Naive thymus-derived CD4-positive, alpha-beta T cell (primary cell): ENCODE measurements around the gene RGL4. TPM values are rescaled to one million over a fixed set of nuclear protein-coding genes. Genes with fewer than 3 reads are reported as not detected.
A peak's percentile ranks its signal among the peaks of the same experiment; 100 is the strongest.

Experiments
- ATAC-seq: fragments of 150-1000 bp; cut with Tn5 transposase; 2 replicates; pipeline ENCODE4 v1.10.0; 2021; ENCODE audit warnings: mild to moderate bottlenecking, moderate library complexity
- CTCF ChIA-PET: fragments of 350-600 bp; sonication (Branson Sonifier 250); formaldehyde crosslinking; loops from one replicate; lab custom pipeline; 2021; ENCODE audit warnings: antibody characterized with exemption; lab: Charles Lee
- POLR2A ChIA-PET: fragments of 350-600 bp; sonication (Branson Sonifier 250); formaldehyde crosslinking; loops from one replicate; lab custom pipeline; 2021; ENCODE audit warnings: antibody characterized with exemption, inconsistent platforms; lab: Charles Lee
- DNase-seq, 9 donors: peaks; one replicate each; pipeline versions ENCODE4 v3.0.0 to v3.0.0-alpha.2; 2020 to 2022; ENCODE audit warnings: mixed read lengths in 1 of 9
- H3K27ac ChIP-seq: one replicate; pipeline ENCODE4 v1.7.0; 2013; ENCODE audit warnings: mild to moderate bottlenecking, low read depth, low read length, moderate library complexity
- H3K27me3 ChIP-seq, 2 donors: one replicate each; pipeline ENCODE4 v1.7.0; 2013; ENCODE audit warnings: low read length in 2 of 2, mild to moderate bottlenecking in 2 of 2, moderate library complexity in 2 of 2; ENCODE audit not compliant: control insufficient read depth in 2 of 2, insufficient read depth in 2 of 2
- H3K36me3 ChIP-seq, 3 experiments: 1 replicate in 2 of 3; 2 replicates in 1 of 3; pipeline ENCODE4 v1.7.0; 2013; ENCODE audit warnings: low read length in 3 of 3, mild to moderate bottlenecking in 3 of 3, moderate library complexity in 1 of 3; ENCODE audit not compliant: insufficient read depth in 3 of 3, control insufficient read depth in 2 of 3
- H3K4me1 ChIP-seq, 2 donors: one replicate each; pipeline ENCODE4 v1.7.0; 2013; ENCODE audit warnings: low read length in 2 of 2, mild to moderate bottlenecking in 2 of 2, moderate library complexity in 1 of 2; ENCODE audit not compliant: control insufficient read depth in 2 of 2, insufficient read depth in 2 of 2
- H3K4me3 ChIP-seq: 2 replicates; pipeline ENCODE4 v1.7.0; 2013; ENCODE audit warnings: mild to moderate bottlenecking, low read length
- H3K9me3 ChIP-seq, 3 experiments: 1 replicate in 2 of 3; 2 replicates in 1 of 3; pipeline ENCODE4 v1.7.0; 2013; ENCODE audit warnings: low read length in 3 of 3; ENCODE audit not compliant: control insufficient read depth in 2 of 3
- H3K27ac Mint-ChIP-seq, 9 donors: one replicate each; pipeline ENCODE4 v1.8.0; 2020 to 2022; ENCODE audit warnings: mixed read lengths in 9 of 9, mild to moderate bottlenecking in 8 of 9, moderate library complexity in 5 of 9, inconsistent platforms in 2 of 9
- H3K27me3 Mint-ChIP-seq, 5 donors: one replicate each; pipeline ENCODE4 v1.8.0; 2021 to 2022; ENCODE audit warnings: mixed read lengths in 5 of 5, mild to moderate bottlenecking in 1 of 5
- H3K36me3 Mint-ChIP-seq, 5 donors: one replicate each; pipeline ENCODE4 v1.8.0; 2020 to 2022; ENCODE audit warnings: mixed read lengths in 5 of 5, mild to moderate bottlenecking in 3 of 5, inconsistent platforms in 1 of 5
- H3K4me1 Mint-ChIP-seq, 7 donors: one replicate each; pipeline ENCODE4 v1.8.0; 2020 to 2022; ENCODE audit warnings: mixed read lengths in 7 of 7, mild to moderate bottlenecking in 3 of 7, inconsistent platforms in 1 of 7
- H3K4me3 Mint-ChIP-seq, 10 donors: one replicate each; pipeline ENCODE4 v1.8.0; 2020 to 2022; ENCODE audit warnings: mild to moderate bottlenecking in 10 of 10, mixed read lengths in 10 of 10, moderate library complexity in 6 of 10, inconsistent platforms in 2 of 10
- H3K9me3 Mint-ChIP-seq, 11 donors: one replicate each; pipeline ENCODE4 v1.8.0; 2020 to 2022; ENCODE audit warnings: mixed read lengths in 11 of 11, mild to moderate bottlenecking in 4 of 11, inconsistent platforms in 1 of 11, moderate library complexity in 1 of 11
- intact Hi-C, 2 donors: fragments of 100-400 bp; cut with micrococcal nuclease; formaldehyde crosslinking; loops; one replicate each; pipeline ENCODE4 v1.15.1; 2023
- polyA plus RNA-seq, 2 donors: library from polyadenylated mRNA; unstranded; fragments of 300-500 nt; fragmentation: Illumina TruSeq; gene quantifications; one replicate each; pipeline ENCODE4 v1.2.3, GENCODE V29; 2021
- total RNA-seq, 6 experiments: library from RNA in 5 of 6; stranded (reverse) in 5 of 6; gene quantifications; 1 replicate in 5 of 6; 2 replicates in 1 of 6; pipeline ENCODE4 v1.2.3 and lab custom pipeline; 2021 to 2026

RGL4 gene
- total and polyA plus RNA-seq, 7 experiments from 2014 or later: 13.8 to 95.0 (median 23.4) TPM

DNA sequence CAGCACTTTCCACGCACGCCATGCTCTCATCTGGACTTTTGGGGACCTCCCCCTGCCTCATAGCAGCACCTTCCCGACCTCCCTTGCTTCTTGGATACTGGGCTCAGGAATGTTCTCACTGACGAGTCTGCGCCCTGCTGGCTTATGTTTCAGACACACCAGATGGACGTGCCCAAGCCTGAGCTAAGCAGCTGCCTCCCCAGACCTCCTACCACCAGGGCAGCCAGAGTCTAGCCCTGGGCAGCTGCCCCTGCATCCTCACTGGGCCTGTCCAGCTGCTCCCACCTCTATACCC, 13.2 kb upstream of the RGL4 start:
- CTCF ChIA-PET: interaction anchor here (0.6 kb wide), 1 partner anchor 292 kb away, joined by 3 read pairs; no protein-coding TSS in a partner anchor
- H3K4me1 ChIP-seq: peaks cover 0 to 9% of the 10 kb centered on the region in 2 donors
- ATAC-seq (no peak), DNase-seq (no peak)
- no peaks in the 10 kb centered on the region for H3K27me3 ChIP-seq
- no peaks in the 10 kb centered on the region for H3K9me3 ChIP-seq
- POLR2A ChIA-PET: interaction anchor here (1.1 kb wide), 1 partner anchor 17 kb away, joined by 3 read pairs; no protein-coding TSS in a partner anchor
- Mint-ChIP-seq H3K27ac (no peak overlapping the region), H3K9me3 (no peaks in the 10 kb centered on the region), H3K27me3 (no peaks in the 10 kb centered on the region), H3K36me3 (peaks cover 2 to 27% (median 11%) of the 10 kb centered on the region in 5 donors), H3K4me3 (no peak overlapping the region), H3K4me1 (peaks cover 0 to 26% (median 6%) of the 10 kb centered on the region in 7 donors)
- intact Hi-C loops: loop anchor here in 1 of 2 donors (10.0 kb wide), 1 partner anchor 927 kb away; the partner anchor contains the start of gene GGT1
- H3K4me3 ChIP-seq: no peak overlapping the region
- peaks cover 0 to 18% (median 0%) of the 10 kb centered on the region in 3 experiments for H3K36me3 ChIP-seq
- no peak overlapping the region for H3K27ac ChIP-seq

DNA sequence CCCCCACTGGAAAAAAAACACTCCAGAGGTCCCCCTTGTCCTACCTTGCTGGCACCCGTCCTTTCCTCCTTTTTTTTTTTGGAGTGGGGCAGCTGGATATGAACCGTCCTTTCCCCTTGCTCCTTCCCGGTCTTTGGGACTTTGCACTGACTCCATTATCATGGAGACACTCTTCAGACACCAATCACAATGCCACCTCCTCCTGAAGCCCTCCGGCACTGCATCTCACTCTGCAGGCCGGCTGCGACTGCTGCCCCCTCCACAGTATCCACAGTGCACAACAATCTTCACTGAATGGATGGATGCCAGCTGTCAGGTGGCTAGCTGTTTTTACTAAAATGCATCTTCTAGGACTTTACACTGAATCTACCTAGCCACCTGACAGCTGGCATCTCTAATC, 12.7 kb upstream of the RGL4 start:
- peaks cover 2 to 32% (median 13%) of the 10 kb centered on the region in 5 donors for H3K36me3 Mint-ChIP-seq
- CTCF ChIA-PET: no interaction called here
- intact Hi-C loops: loop anchor here in 1 of 2 donors (10.0 kb wide), 1 partner anchor 927 kb away; the partner anchor contains the start of gene GGT1
- H3K4me1 ChIP-seq: peaks cover 0 to 9% of the 10 kb centered on the region in 2 donors
- H3K4me3 Mint-ChIP-seq: no peak overlapping the region
- no peaks in the 10 kb centered on the region for H3K9me3 Mint-ChIP-seq
- H3K9me3 ChIP-seq: no peaks in the 10 kb centered on the region
- POLR2A ChIA-PET: no interaction called here
- H3K27ac Mint-ChIP-seq: peak overlapping the region in 2 of 9 donors; percentile 6 to 43
- H3K4me3 ChIP-seq: no peak overlapping the region
- no peaks in the 10 kb centered on the region for H3K27me3 Mint-ChIP-seq
- H3K36me3 ChIP-seq: peaks cover 0 to 18% (median 0%) of the 10 kb centered on the region in 3 experiments
- H3K27me3 ChIP-seq: no peaks in the 10 kb centered on the region
- ATAC-seq: no peak
- H3K4me1 Mint-ChIP-seq: peaks cover 0 to 21% (median 6%) of the 10 kb centered on the region in 7 donors
- H3K27ac ChIP-seq: no peak overlapping the region
- no peak for DNase-seq

DNA sequence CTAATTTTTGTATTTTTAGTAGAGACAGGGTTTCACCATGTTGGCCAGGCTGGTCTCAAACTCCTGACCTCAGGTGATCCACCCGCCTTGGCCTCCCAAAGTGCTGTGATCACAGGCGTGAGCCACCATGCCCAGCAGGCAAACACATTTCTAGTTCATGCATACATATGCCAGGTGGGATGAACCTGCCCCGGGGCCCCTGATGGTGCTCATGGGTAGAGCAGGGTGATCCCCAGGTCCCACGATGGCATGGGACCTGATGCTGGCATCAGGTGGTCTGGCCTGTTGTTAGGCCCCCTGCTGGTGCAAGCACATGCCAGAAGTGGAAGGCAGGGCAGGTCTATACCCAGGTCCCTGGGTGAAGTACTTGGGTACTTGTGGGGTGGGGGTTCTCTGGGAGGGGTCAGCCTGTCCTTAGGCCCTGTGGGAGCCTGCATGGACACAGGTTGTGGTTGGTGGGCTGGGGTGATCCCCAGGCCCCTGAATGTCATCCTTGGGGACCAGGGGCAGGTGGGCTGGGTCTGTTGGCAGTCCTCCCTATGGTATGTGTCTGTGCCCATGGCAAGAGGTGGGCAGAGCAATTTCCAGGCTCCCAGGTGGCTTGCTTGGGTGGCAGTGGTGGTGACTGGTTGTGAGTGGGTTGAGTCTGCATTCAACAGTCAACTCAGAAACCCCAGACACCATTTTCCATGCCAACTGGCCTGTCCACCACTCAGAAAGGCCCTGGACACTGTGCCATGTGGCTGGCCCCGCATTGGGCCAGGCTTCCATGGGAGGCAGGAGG, 9.6 kb upstream of the RGL4 start:
- Mint-ChIP-seq H3K4me3 (no peak overlapping the region), H3K27me3 (no peaks in the 10 kb centered on the region), H3K36me3 (peaks cover 2 to 36% (median 13%) of the 10 kb centered on the region in 5 donors), H3K27ac (no peak overlapping the region), H3K9me3 (no peaks in the 10 kb centered on the region), H3K4me1 (peaks cover 0 to 11% (median 9%) of the 10 kb centered on the region in 7 donors)
- DNase-seq (no peak), ATAC-seq (no peak)
- Histone ChIP-seq H3K27ac (no peak overlapping the region), H3K36me3 (peaks cover 0 to 23% (median 0%) of the 10 kb centered on the region in 3 experiments), H3K4me1 (peaks cover 0 to 2% of the 10 kb centered on the region in 2 donors), H3K27me3 (no peaks in the 10 kb centered on the region), H3K4me3 (no peak overlapping the region), H3K9me3 (no peaks in the 10 kb centered on the region)
- POLR2A ChIA-PET: no interaction called here
- intact Hi-C loops: no loop called here
- CTCF ChIA-PET: no interaction called here

DNA sequence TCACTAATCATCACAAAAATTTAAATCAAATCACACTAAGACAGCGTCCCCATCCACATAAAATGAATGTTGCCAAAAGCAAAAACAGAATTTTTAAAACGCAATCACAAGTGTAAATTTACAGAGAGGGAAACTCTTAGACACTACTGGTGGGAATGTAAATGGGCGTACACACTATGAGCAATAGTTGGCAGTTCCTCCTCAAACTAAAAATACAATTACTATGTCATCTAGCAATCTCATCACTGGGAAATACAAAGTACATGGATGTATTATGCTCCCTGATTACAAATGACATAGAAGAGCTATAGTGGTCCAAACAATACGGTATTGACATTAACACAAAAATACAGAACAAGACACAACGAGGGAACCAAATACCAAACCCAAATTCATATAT, 8.7 kb upstream of the RGL4 start:
- no peaks in the 10 kb centered on the region for H3K9me3 ChIP-seq
- peaks cover 0 to 23% (median 0%) of the 10 kb centered on the region in 3 experiments for H3K36me3 ChIP-seq
- ChIA-PET CTCF (no interaction called here), POLR2A (no interaction called here)
- no peaks in the 10 kb centered on the region for H3K27me3 Mint-ChIP-seq
- peaks cover 0 to 16% (median 9%) of the 10 kb centered on the region in 7 donors for H3K4me1 Mint-ChIP-seq
- H3K9me3 Mint-ChIP-seq: no peaks in the 10 kb centered on the region
- H3K4me3 ChIP-seq: no peak overlapping the region
- no peaks in the 10 kb centered on the region for H3K27me3 ChIP-seq
- no peak overlapping the region for H3K4me3 Mint-ChIP-seq
- no peak overlapping the region for H3K27ac ChIP-seq
- ATAC-seq: no peak
- no peaks in the 10 kb centered on the region for H3K4me1 ChIP-seq
- H3K36me3 Mint-ChIP-seq: peaks cover 2 to 36% (median 13%) of the 10 kb centered on the region in 5 donors
- DNase-seq: no peak
- intact Hi-C loops: no loop called here
- no peak overlapping the region for H3K27ac Mint-ChIP-seq

DNA sequence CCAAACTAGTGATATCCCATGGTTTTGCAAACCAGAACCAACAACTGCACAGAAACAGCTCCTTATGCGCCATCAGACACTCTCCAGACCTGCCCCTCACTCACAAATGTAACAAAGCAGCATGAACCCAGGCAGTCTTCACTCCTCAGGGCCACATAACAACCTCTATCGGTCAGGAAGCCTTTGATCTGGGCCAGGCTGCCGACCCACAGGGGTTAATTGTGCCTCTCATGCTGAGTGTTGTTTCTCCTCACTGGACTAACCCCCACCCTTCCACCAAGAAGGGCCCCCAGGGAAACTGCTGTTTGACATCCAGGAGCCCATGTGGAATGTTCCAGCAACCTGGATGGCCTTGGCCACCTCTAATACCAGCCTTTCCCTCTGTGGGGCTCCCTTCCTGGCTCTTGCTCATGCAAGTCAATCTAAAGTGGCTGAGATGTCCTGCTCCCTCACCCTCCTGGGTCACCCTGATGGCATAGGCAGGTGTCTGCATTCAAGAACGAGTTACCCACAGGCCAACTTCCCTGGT, 7.9 kb upstream of the RGL4 start:
- H3K4me3 ChIP-seq: no peak overlapping the region
- ChIA-PET POLR2A (interaction anchor here (0.6 kb wide), 1 partner anchor 957 kb away, joined by 4 read pairs; no protein-coding TSS in a partner anchor), CTCF (no interaction called here)
- H3K4me1 ChIP-seq: no peaks in the 10 kb centered on the region
- intact Hi-C loops: no loop called here
- peak overlapping the region in 2 of 9 donors; percentile 17 to 41 for H3K27ac Mint-ChIP-seq
- H3K36me3 Mint-ChIP-seq: peaks cover 2 to 36% (median 13%) of the 10 kb centered on the region in 5 donors
- peaks cover 0 to 16% (median 6%) of the 10 kb centered on the region in 7 donors for H3K4me1 Mint-ChIP-seq
- no peaks in the 10 kb centered on the region for H3K9me3 ChIP-seq
- ATAC-seq: no peak
- peaks cover 0 to 18% (median 0%) of the 10 kb centered on the region in 3 experiments for H3K36me3 ChIP-seq
- H3K27me3 ChIP-seq: no peaks in the 10 kb centered on the region
- H3K9me3 Mint-ChIP-seq: peaks cover 0 to 3% (median 0%) of the 10 kb centered on the region in 11 donors
- H3K27me3 Mint-ChIP-seq: no peaks in the 10 kb centered on the region
- DNase-seq: no peak
- H3K27ac ChIP-seq: no peak overlapping the region
- H3K4me3 Mint-ChIP-seq: no peak overlapping the region

DNA sequence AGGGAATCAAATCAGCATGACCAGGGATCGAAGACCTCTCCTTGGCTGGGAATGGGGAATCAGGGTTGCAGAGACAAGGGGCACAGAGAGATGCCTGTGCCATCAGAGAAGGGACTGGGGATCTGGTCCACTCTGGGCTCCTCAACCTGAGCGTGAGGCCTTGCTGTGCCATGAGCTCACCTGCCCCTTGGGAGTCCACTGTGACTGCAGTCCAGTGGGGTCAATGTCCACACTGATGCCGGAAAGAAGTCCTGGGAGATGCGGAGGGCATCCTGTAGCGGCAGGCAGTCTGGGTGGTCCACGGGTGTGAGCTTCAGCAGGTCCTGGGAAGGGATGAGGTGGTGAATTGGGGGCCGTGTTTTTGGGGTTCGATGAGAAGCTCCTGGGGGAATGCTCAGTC, 7.3 kb upstream of the RGL4 start:
- Histone ChIP-seq H3K9me3 (no peaks in the 10 kb centered on the region), H3K27me3 (no peaks in the 10 kb centered on the region), H3K27ac (no peak overlapping the region), H3K4me3 (no peak overlapping the region), H3K4me1 (no peaks in the 10 kb centered on the region), H3K36me3 (peaks cover 0 to 15% (median 0%) of the 10 kb centered on the region in 3 experiments)
- ChIA-PET CTCF (no interaction called here), POLR2A (interaction anchor here (0.6 to 1.5 kb wide), 2 partner anchors 11 to 957 kb away, joined by 3 to 4 read pairs; no protein-coding TSS in a partner anchor)
- peaks cover 0 to 16% (median 6%) of the 10 kb centered on the region in 7 donors for H3K4me1 Mint-ChIP-seq
- intact Hi-C loops: no loop called here
- DNase-seq (no peak), ATAC-seq (no peak)
- H3K36me3 Mint-ChIP-seq: peaks cover 0 to 36% (median 13%) of the 10 kb centered on the region in 5 donors
- H3K9me3 Mint-ChIP-seq: peaks cover 0 to 3% (median 0%) of the 10 kb centered on the region in 11 donors
- H3K4me3 Mint-ChIP-seq: no peak overlapping the region
- no peaks in the 10 kb centered on the region for H3K27me3 Mint-ChIP-seq
- no peak overlapping the region for H3K27ac Mint-ChIP-seq
